ENCODE measurements around the gene ERRFI1.
A peak's percentile ranks its signal among the peaks of the same experiment; 100 is the strongest.

DNA sequence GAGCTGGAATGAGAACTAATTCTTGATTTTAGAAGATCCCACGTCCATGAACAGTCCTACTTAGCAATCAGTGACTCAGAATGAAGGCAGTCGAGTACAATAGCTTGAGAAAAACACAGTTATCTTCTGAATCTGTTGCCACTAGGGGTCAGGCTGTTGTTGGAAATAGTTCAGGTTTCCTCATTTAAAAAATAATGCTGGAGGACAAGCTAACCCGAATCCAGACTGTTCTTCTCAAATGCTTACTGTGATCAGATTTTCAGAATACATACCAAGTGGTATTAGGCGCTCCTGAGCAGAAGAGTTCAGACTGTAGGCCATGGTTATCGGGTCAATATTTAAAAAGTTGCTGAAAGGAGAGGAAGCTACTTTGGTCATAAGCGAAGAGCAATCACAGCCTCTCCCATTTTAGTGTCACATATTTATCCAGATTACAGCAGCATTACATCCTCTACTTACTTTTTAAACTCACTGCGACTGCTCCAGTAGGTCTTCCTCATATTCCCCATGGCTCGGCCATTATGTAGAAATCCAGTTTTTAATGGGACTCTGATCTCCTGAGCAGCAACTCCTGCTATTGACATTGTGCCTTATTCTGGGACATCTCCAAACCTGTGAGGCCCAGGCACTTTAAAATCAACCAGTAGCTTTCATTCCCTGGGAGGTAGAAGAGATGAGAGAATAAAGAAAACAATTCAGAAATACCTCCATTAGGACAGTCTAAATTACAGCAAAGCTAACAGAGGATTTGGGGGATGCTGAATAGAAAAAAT lies 10.9 kb downstream of the ERRFI1 start:
- TF ChIP-seq TAF1 (conservative IDR thresholded peaks at IDR 0.05): no peak
- TF ChIP-seq, protein P1, sequence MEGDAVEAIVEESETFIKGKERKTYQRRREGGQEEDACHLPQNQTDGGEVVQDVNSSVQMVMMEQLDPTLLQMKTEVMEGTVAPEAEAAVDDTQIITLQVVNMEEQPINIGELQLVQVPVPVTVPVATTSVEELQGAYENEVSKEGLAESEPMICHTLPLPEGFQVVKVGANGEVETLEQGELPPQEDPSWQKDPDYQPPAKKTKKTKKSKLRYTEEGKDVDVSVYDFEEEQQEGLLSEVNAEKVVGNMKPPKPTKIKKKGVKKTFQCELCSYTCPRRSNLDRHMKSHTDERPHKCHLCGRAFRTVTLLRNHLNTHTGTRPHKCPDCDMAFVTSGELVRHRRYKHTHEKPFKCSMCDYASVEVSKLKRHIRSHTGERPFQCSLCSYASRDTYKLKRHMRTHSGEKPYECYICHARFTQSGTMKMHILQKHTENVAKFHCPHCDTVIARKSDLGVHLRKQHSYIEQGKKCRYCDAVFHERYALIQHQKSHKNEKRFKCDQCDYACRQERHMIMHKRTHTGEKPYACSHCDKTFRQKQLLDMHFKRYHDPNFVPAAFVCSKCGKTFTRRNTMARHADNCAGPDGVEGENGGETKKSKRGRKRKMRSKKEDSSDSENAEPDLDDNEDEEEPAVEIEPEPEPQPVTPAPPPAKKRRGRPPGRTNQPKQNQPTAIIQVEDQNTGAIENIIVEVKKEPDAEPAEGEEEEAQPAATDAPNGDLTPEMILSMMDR (IDR thresholded peaks at IDR 0.05; ENCODE audit: low read depth, low read length, missing input control): peak; percentile 43
- TF ChIP-seq SP1 (IDR thresholded peaks at IDR 0.05): peak; percentile 9
- no peak for TF ChIP-seq EGR1 (IDR thresholded peaks at IDR 0.05; ENCODE audit: low read depth in 2 of 2)
- TF ChIP-seq, protein P2, sequence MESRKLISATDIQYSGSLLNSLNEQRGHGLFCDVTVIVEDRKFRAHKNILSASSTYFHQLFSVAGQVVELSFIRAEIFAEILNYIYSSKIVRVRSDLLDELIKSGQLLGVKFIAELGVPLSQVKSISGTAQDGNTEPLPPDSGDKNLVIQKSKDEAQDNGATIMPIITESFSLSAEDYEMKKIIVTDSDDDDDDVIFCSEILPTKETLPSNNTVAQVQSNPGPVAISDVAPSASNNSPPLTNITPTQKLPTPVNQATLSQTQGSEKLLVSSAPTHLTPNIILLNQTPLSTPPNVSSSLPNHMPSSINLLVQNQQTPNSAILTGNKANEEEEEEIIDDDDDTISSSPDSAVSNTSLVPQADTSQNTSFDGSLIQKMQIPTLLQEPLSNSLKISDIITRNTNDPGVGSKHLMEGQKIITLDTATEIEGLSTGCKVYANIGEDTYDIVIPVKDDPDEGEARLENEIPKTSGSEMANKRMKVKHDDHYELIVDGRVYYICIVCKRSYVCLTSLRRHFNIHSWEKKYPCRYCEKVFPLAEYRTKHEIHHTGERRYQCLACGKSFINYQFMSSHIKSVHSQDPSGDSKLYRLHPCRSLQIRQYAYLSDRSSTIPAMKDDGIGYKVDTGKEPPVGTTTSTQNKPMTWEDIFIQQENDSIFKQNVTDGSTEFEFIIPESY (IDR thresholded peaks at IDR 0.05): no peak
- peak; percentile 71 to 73 for TF ChIP-seq RAD21 (IDR thresholded peaks at IDR 0.05)

Data from liver (tissue), 3 donors.